OCI-LY3 (cell line): Measurements from ENCODE around the gene TDRD9.

ENCODE experiments used
- H2AFZ ChIP-seq: fragments of 200-600, 300-600 bp; shearing (Covaris generic); 2 replicates; pipeline ENCODE4 v1.6.0; 2014; ENCODE audit warnings: antibody characterized with exemption, low read depth, low read length
- H3K27ac ChIP-seq: fragments of 200-600, 300-600 bp; sonication (generic); 2 replicates; pipeline ENCODE4 v1.5.1; 2014; ENCODE audit warnings: mild to moderate bottlenecking, low read length, moderate library complexity, mixed read lengths
- H3K27me3 ChIP-seq: fragments of 200-600, 300-600 bp; sonication (generic); 2 replicates; pipeline ENCODE4 v1.6.1; 2014; ENCODE audit warnings: low read depth, low read length, mixed read lengths
- H3K36me3 ChIP-seq: fragments of 200-600, 300-600 bp; sonication (generic); replicated peaks from 2 replicates; pipeline ENCODE3; 2014; ENCODE audit warnings: low read depth, low read length, mixed read lengths
- H3K4me1 ChIP-seq: fragments of 300-600, 200-600 bp; sonication (generic); 2 replicates; pipeline ENCODE4 v1.6.1; 2014; ENCODE audit warnings: low read length, mixed read lengths
- H3K4me2 ChIP-seq: fragments of 200-600, 300-600 bp; sonication (generic); 2 replicates; pipeline ENCODE4 v1.6.1; 2014; ENCODE audit warnings: low read length, mixed read lengths
- H3K4me3 ChIP-seq: fragments of 300-600, 200-600 bp; sonication (generic); 2 replicates; pipeline ENCODE4 v1.5.1; 2014; ENCODE audit warnings: antibody characterized with exemption, mild to moderate bottlenecking, low read length, moderate library complexity
- H3K79me2 ChIP-seq: fragments of 300-600, 200-600 bp; shearing (Covaris generic); 2 replicates; pipeline ENCODE4 v1.6.1; 2014; ENCODE audit warnings: mild to moderate bottlenecking, low read length, mixed read lengths
- H3K9ac ChIP-seq: fragments of 300-600, 200-600 bp; shearing (Covaris generic); 2 replicates; pipeline ENCODE4 v1.6.0; 2014; ENCODE audit warnings: mild to moderate bottlenecking, low read length, moderate library complexity
- H3K9me3 ChIP-seq: fragments of 200-600, 300-600 bp; shearing (Covaris generic); 2 replicates; pipeline ENCODE4 v1.6.1; 2014; ENCODE audit warnings: low read length, mixed read lengths; ENCODE audit not compliant: insufficient read depth
- H4K20me1 ChIP-seq: fragments of 200-600, 300-600 bp; sonication (generic); 2 replicates; pipeline ENCODE4 v1.6.1; 2016; ENCODE audit warnings: low read length, mixed read lengths; ENCODE audit not compliant: insufficient read depth
- CTCF ChIP-seq: fragments of 200-600, 300-600 bp; sonication (generic); IDR thresholded peaks from 2 replicates; pipeline ENCODE4 v1.5.1; 2014; ENCODE audit warnings: antibody characterized with exemption, low read length, low read depth
- EZH2phosphoT487 ChIP-seq: fragments of 200-600 bp; shearing (Covaris generic); IDR thresholded peaks from 2 replicates; pipeline ENCODE4 v1.6.1; 2018; ENCODE audit warnings: antibody characterized with exemption, mixed run types, low read depth

The TDRD9 gene

GRCh38 chr14:104054222-104054905 lies 126.1 kb downstream of the TDRD9 start:
- Histone ChIP-seq H2AFZ (no peak overlapping the region), H3K27ac (no peak overlapping the region), H4K20me1 (no peaks in the 10 kb centered on the region), H3K27me3 (peaks cover 13% of the 10 kb centered on the region), H3K9ac (no peak overlapping the region), H3K4me3 (no peak overlapping the region), H3K36me3 (no peaks in the 10 kb centered on the region), H3K4me1 (no peaks in the 10 kb centered on the region), H3K79me2 (no peaks in the 10 kb centered on the region), H3K4me2 (no peak overlapping the region), H3K9me3 (no peaks in the 10 kb centered on the region)
- TF ChIP-seq CTCF = no peak
- no peak for TF ChIP-seq EZH2phosphoT487

GRCh38 chr14:104062281-104062680 lies 134.0 kb downstream of the TDRD9 start:
- H3K4me3 ChIP-seq = no peak overlapping the region
- H3K9ac ChIP-seq = no peak overlapping the region
- no peaks in the 10 kb centered on the region for H3K79me2 ChIP-seq
- H2AFZ ChIP-seq = no peak overlapping the region
- H3K36me3 ChIP-seq = no peaks in the 10 kb centered on the region
- no peaks in the 10 kb centered on the region for H3K9me3 ChIP-seq
- no peaks in the 10 kb centered on the region for H3K4me1 ChIP-seq
- 0 out of 2 replicates have a peak, but pooled peaks cover 7% of the 10 kb centered on the region for H3K27me3 ChIP-seq
- TF ChIP-seq EZH2phosphoT487 = no peak
- no peaks in the 10 kb centered on the region for H4K20me1 ChIP-seq
- H3K4me2 ChIP-seq = no peak overlapping the region
- H3K27ac ChIP-seq = no peak overlapping the region

- no peaks in the 10 kb centered on the region for H3K4me1 ChIP-seq
- H4K20me1 ChIP-seq = no peaks in the 10 kb centered on the region
- no peak for TF ChIP-seq EZH2phosphoT487
- no peak for TF ChIP-seq CTCF
- H2AFZ ChIP-seq = no peak overlapping the region
- no peaks in the 10 kb centered on the region for H3K9me3 ChIP-seq
- H3K27me3 ChIP-seq = no peaks in the 10 kb centered on the region
- no peaks in the 10 kb centered on the region for H3K79me2 ChIP-seq
- no peaks in the 10 kb centered on the region for H3K36me3 ChIP-seq
- H3K9ac ChIP-seq = no peak overlapping the region
- H3K4me3 ChIP-seq = no peak overlapping the region
- H3K4me2 ChIP-seq = no peak overlapping the region
- no peak overlapping the region for H3K27ac ChIP-seq
Measured at GRCh38 chr14:104064003-104064402, 135.7 kb downstream of the TDRD9 start.

- Histone ChIP-seq H4K20me1 (no peaks in the 10 kb centered on the region), H3K9ac (no peak overlapping the region), H3K4me3 (no peak overlapping the region), H3K79me2 (no peaks in the 10 kb centered on the region), H3K36me3 (no peaks in the 10 kb centered on the region), H3K9me3 (no peaks in the 10 kb centered on the region), H2AFZ (no peak overlapping the region), H3K4me1 (no peaks in the 10 kb centered on the region), H3K27ac (no peak overlapping the region), H3K4me2 (no peak overlapping the region), H3K27me3 (no peaks in the 10 kb centered on the region)
- TF ChIP-seq EZH2phosphoT487 (no peak), CTCF (no peak)
Measured at GRCh38 chr14:104066279-104066678, 138.0 kb downstream of the TDRD9 start.
